GM23248 (cell line): ENCODE results near the gene QSOX1. TPM values are rescaled to one million over a fixed set of nuclear protein-coding genes. Genes with fewer than 3 reads are reported as not detected.
A peak's percentile ranks its signal among the peaks of the same experiment; 100 is the strongest.

Source experiments
- DNase-seq: peaks from one replicate; pipeline ENCODE4 v3.0.0-alpha.2; 2015
- H2AFZ ChIP-seq: fragments of 200-600 bp; sonication (generic); 2 replicates; pipeline ENCODE4 v1.6.1; 2016; ENCODE audit warnings: antibody characterized with exemption
- H3F3A ChIP-seq: fragments of 200-600 bp; sonication (generic); 2 replicates; pipeline ENCODE4 v1.6.1; 2016; ENCODE audit warnings: mild to moderate bottlenecking, antibody characterized with exemption, mixed run types; ENCODE audit not compliant: insufficient read depth
- H3K27ac ChIP-seq: fragments of 200-600 bp; sonication (generic); 2 replicates; pipeline ENCODE4 v1.5.1; 2016; ENCODE audit warnings: mild to moderate bottlenecking
- H3K27me3 ChIP-seq: fragments of 200-600 bp; sonication (generic); replicated peaks from 2 replicates; pipeline ENCODE4 v1.6.1; 2016; ENCODE audit warnings: mild to moderate bottlenecking; ENCODE audit not compliant: insufficient read depth
- H3K36me3 ChIP-seq: fragments of 200-600 bp; sonication (generic); 2 replicates; pipeline ENCODE4 v1.6.1; 2016; ENCODE audit warnings: low read depth, mild to moderate bottlenecking
- H3K4me1 ChIP-seq: fragments of 200-600 bp; sonication (generic); 2 replicates; pipeline ENCODE4 v1.6.1; 2016; ENCODE audit warnings: mild to moderate bottlenecking; ENCODE audit not compliant: insufficient read depth
- H3K4me2 ChIP-seq: fragments of 200-600 bp; sonication (generic); one replicate; pipeline ENCODE4 v1.6.1; 2016; ENCODE audit warnings: mild to moderate bottlenecking; ENCODE audit not compliant: unreplicated experiment
- H3K4me3 ChIP-seq: fragments of 200-600 bp; sonication (generic); 2 replicates; pipeline ENCODE4 v1.5.1; 2016; ENCODE audit warnings: mild to moderate bottlenecking
- H3K79me2 ChIP-seq: fragments of 200-600 bp; sonication (generic); 2 replicates; pipeline ENCODE4 v1.6.1; 2016; ENCODE audit warnings: mild to moderate bottlenecking; ENCODE audit not compliant: insufficient read depth
- H3K9ac ChIP-seq: fragments of 200-600 bp; sonication (generic); 2 replicates; pipeline ENCODE4 v1.6.1; 2016; ENCODE audit warnings: mild to moderate bottlenecking
- H3K9me2 ChIP-seq: fragments of 200-600 bp; sonication (generic); 2 replicates; pipeline ENCODE4 v1.6.1; 2016; ENCODE audit warnings: mixed run types, mild to moderate bottlenecking, moderate library complexity; ENCODE audit not compliant: insufficient read depth
- H3K9me3 ChIP-seq: fragments of 200-600 bp; sonication (generic); one replicate; pipeline ENCODE4 v1.6.1; 2017; ENCODE audit warnings: low read depth
- H4K20me1 ChIP-seq: fragments of 200-600 bp; sonication (generic); 2 replicates; pipeline ENCODE4 v1.6.0; 2016; ENCODE audit not compliant: insufficient read depth
- EZH2 ChIP-seq: fragments of 200-600 bp; sonication (generic); IDR thresholded peaks from 2 replicates; pipeline ENCODE4 v1.6.1; 2018; ENCODE audit warnings: antibody characterized with exemption, mild to moderate bottlenecking; ENCODE audit not compliant: insufficient read depth, poor library complexity, severe bottlenecking
- EZH2phosphoT487 ChIP-seq: fragments of 200-600 bp; sonication (generic); IDR thresholded peaks from 2 replicates; pipeline ENCODE4 v1.6.1; 2018; ENCODE audit warnings: antibody characterized with exemption, moderate library complexity, mild to moderate bottlenecking, low read depth; ENCODE audit not compliant: insufficient read depth
- WGBS, 2 experiments: methylation state at CpG; one replicate each; pipeline ENCODE4 v1.1.6; 2015 to 2017; ENCODE audit warnings: low lambda C conversion rate in 2 of 2, low coverage in 1 of 2; ENCODE audit errors: missing lambda C conversion rate in 2 of 2; 5-methylcytosine and 5-hydroxymethylcytosine counted together
- in situ Hi-C: fragments of 300-500 bp; cut with MboI; formaldehyde crosslinking; loops from 2 replicates; pipeline ENCODE4 v1.15.0; 2020
- polyA plus RNA-seq: library from polyadenylated mRNA; unstranded; fragments of >200 nt; fragmentation: Nextera tagmentation; extraction: Ambion mirVana; gene quantifications from 2 replicates; pipeline ENCODE4 v1.2.1, GENCODE V29; 2016
- total RNA-seq: library from RNA; depleted of rRNA; stranded (reverse); fragments of >200 nt; shearing (Covaris generic); gene quantifications from 2 replicates; pipeline ENCODE4 v1.2.3, GENCODE V29; 2014

QSOX1 gene
- total and polyA plus RNA-seq, 2 experiments from 2014 or later: 270 to 519 TPM

DNA sequence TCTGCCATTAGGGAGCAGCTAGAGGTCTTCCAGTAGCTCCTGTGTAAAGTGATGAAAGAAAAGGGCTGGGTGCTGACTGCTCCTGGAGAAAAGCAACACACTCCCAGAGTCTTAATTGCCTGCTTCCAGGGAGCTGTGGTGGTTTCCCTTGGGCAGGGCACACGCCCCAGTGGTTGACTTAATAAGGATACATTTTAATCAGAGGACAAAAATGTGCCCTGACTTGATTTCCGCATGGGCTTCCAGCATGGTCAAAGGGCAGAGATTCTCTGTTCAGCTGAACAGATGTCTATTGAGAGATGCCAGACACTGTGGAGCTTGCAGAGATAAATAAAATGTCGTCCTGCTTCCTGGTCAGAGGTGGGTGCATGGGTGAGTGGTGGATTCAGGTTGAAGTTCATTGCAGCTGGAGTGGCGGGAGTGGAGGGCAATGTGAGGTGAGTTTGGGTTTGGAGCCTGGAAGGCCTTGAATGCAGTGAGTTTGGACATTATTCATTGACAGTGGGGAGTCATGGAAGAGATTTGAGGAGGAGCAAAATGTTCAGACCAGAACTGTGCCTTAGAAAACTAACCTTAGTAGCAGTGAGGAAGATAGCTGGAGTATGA is 16.0 kb downstream of the QSOX1 start:
- Histone ChIP-seq H3K27me3 (no peaks in the 10 kb centered on the region), H4K20me1 (no peaks in the 10 kb centered on the region), H3K4me1 (0 out of 2 replicates have a peak, but pooled peaks cover 8% of the 10 kb centered on the region), H2AFZ (no peak overlapping the region), H3K9ac (no peak overlapping the region), H3K79me2 (peaks cover 46% of the 10 kb centered on the region), H3K36me3 (peaks cover 12% of the 10 kb centered on the region; the same call in 1 of the 2 replicates), H3K4me2 (no peak overlapping the region), H3K9me2 (no peaks in the 10 kb centered on the region), H3K9me3 (no peaks in the 10 kb centered on the region), H3K27ac (no peak overlapping the region), H3K4me3 (no peak overlapping the region), H3F3A (0 out of 2 replicates have a peak, but pooled peaks cover 9% of the 10 kb centered on the region)
- DNase-seq: no peak
- in situ Hi-C loops: loop anchor here (25.0 kb wide), 1 partner anchor 283 kb away; the partner anchor contains the start of genes TOR1AIP1 and TOR1AIP2
- WGBS, 2 experiments: 67 to 74% methylated on average over 4 of the region's 4 CpGs
- no peak for TF ChIP-seq EZH2phosphoT487
- TF ChIP-seq EZH2: no peak

DNA sequence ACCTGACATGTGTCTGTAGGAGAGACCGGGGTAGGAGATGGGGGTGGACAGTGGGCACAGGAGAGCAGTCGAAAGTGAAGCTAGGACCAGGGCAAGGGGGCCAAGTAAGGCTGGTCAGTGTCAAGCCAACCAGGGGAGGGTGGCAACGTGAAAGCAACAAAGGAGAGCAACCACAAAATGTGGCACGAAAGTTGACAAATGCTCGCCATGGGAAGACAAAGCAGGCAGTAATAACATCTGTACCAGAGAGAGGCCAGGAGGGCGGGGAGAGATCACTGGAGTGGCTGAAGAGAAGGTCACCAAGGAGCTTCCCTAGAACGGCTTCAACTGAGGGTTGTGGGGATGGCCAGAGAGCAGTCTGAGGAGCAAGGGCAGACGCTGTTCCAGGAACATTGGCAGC is 17.0 kb downstream of the QSOX1 start:
- H3K36me3 ChIP-seq: peaks cover 12% of the 10 kb centered on the region; the same call in 1 of the 2 replicates
- no peaks in the 10 kb centered on the region for H3K9me2 ChIP-seq
- 0 out of 2 replicates have a peak, but pooled peaks cover 9% of the 10 kb centered on the region for H3F3A ChIP-seq
- in situ Hi-C loops: loop anchor here (25.0 kb wide), 1 partner anchor 284 kb away; the partner anchor contains the start of genes TOR1AIP1 and TOR1AIP2
- no peak overlapping the region for H3K27ac ChIP-seq
- no peaks in the 10 kb centered on the region for H3K9me3 ChIP-seq
- DNase-seq: no peak
- no peak overlapping the region for H3K4me2 ChIP-seq
- no peaks in the 10 kb centered on the region for H3K27me3 ChIP-seq
- H3K4me1 ChIP-seq: 0 out of 2 replicates have a peak, but pooled peaks cover 8% of the 10 kb centered on the region
- H4K20me1 ChIP-seq: no peaks in the 10 kb centered on the region
- H3K4me3 ChIP-seq: no peak overlapping the region
- peaks cover 35% of the 10 kb centered on the region for H3K79me2 ChIP-seq
- no peak overlapping the region for H2AFZ ChIP-seq
- 96 to 100% methylated on average over 8 of the region's 8 CpGs for WGBS, 2 experiments
- no peak overlapping the region for H3K9ac ChIP-seq
- no peak for TF ChIP-seq EZH2phosphoT487
- no peak for TF ChIP-seq EZH2

DNA sequence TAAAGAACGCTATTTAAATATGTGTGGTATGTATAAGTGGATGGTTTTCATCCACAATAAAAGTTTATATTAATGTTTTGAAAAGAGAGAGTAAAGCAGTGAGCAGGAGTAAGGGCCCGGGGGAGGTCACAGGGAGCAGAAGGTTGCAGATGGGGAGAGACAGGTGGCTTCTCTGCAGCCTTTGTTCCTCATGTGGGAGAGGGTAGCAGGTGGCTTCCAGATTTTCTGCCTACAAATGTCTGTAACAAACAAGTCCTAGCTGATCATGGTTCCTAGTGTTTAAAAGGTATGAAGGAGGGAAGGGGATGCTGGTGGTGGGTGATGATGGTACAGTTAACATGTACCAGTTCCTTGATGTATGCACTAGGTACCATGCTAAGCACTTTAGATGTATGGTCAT is 18.8 kb downstream of the QSOX1 start:
- DNase-seq: no peak
- Histone ChIP-seq H3K79me2 (peaks cover 18% of the 10 kb centered on the region), H3K36me3 (peaks cover 7% of the 10 kb centered on the region; the same call in 1 of the 2 replicates), H4K20me1 (no peaks in the 10 kb centered on the region), H3F3A (0 out of 2 replicates have a peak, but pooled peaks cover 9% of the 10 kb centered on the region), H3K9ac (no peak overlapping the region), H3K4me3 (no peak overlapping the region), H3K4me2 (no peak overlapping the region), H2AFZ (no peak overlapping the region), H3K4me1 (0 out of 2 replicates have a peak, but pooled peaks cover 8% of the 10 kb centered on the region), H3K9me2 (no peaks in the 10 kb centered on the region), H3K9me3 (no peaks in the 10 kb centered on the region), H3K27me3 (no peaks in the 10 kb centered on the region), H3K27ac (no peak overlapping the region)
- TF ChIP-seq EZH2: no peak
- no peak for TF ChIP-seq EZH2phosphoT487
- 97 to 99% methylated on average over 2 of the region's 2 CpGs for WGBS, 2 experiments
- in situ Hi-C loops: loop anchor here (25.0 kb wide), 1 partner anchor 286 kb away; the partner anchor contains the start of genes TOR1AIP1 and TOR1AIP2

GRCh38 chr1:180173952-180174351 is 19.3 kb downstream of the QSOX1 start:
- H3K4me1 ChIP-seq: 0 out of 2 replicates have a peak, but pooled peaks cover 8% of the 10 kb centered on the region
- peaks cover 2% of the 10 kb centered on the region; the same call in 1 of the 2 replicates for H3K36me3 ChIP-seq
- peak; percentile 73 for DNase-seq
- in situ Hi-C loops: loop anchor here (25.0 kb wide), 1 partner anchor 287 kb away; the partner anchor contains the start of genes TOR1AIP1 and TOR1AIP2
- no peak overlapping the region for H3K4me3 ChIP-seq
- H3K27ac ChIP-seq: peak overlapping the region; percentile 14; the same call in 1 of the 2 replicates
- peaks cover 13% of the 10 kb centered on the region for H3K79me2 ChIP-seq
- H3F3A ChIP-seq: 0 out of 2 replicates have a peak, but pooled peaks cover 9% of the 10 kb centered on the region
- H2AFZ ChIP-seq: no peak overlapping the region
- H3K9ac ChIP-seq: no peak overlapping the region
- H4K20me1 ChIP-seq: no peaks in the 10 kb centered on the region
- H3K9me3 ChIP-seq: no peaks in the 10 kb centered on the region
- H3K4me2 ChIP-seq: no peak overlapping the region
- TF ChIP-seq EZH2: no peak
- TF ChIP-seq EZH2phosphoT487: no peak
- no peaks in the 10 kb centered on the region for H3K27me3 ChIP-seq
- H3K9me2 ChIP-seq: no peaks in the 10 kb centered on the region
- WGBS, 2 experiments: 28 to 37% methylated on average over 8 of the region's 8 CpGs
